ENCODE measurements around the gene SMARCD3.
A peak's percentile ranks its signal among the peaks of the same experiment; 100 is the strongest.

SMARCD3 gene

GRCh38 chr7:151272405-151272804 lies 23.9 kb upstream of the SMARCD3 start:
- DNase-seq (ENCODE audit: low spot score) = no peak

- no peak for DNase-seq (ENCODE audit: low spot score)
Observed at GRCh38 chr7:151271699-151272355, 23.3 kb upstream of the SMARCD3 start.

GRCh38 chr7:151269511-151269910 lies 21.0 kb upstream of the SMARCD3 start:
- DNase-seq (ENCODE audit: low spot score) = no peak

DNA sequence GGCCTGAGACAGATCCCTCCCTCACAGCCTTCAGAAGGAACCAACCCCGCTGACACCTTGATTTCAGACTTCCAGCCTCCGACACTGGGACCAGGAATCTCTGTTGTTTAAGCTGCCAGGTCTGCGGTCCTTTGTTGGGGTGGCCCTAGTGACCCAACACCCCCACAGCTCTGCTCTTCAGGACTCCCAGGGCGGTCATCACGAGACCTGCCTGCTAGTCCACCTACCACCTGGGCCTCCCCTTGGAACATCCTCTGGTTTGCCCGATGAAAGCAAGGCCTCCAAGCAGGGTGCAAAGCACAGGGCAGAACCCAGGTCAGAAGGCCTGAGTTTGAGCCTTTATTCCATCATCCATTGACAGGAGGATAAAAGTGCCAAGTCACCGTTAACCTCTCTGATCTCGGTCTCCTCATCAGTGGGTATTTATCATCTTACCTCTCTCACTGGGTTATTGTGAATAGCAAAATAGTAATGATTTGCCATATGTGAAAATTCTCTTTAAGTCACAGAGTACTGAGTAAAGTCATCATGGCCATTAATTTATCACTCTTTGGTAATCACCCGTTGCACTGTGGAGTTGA lies 16.9 kb upstream of the SMARCD3 start:
- DNase-seq (ENCODE audit: low spot score) = no peak

DNA sequence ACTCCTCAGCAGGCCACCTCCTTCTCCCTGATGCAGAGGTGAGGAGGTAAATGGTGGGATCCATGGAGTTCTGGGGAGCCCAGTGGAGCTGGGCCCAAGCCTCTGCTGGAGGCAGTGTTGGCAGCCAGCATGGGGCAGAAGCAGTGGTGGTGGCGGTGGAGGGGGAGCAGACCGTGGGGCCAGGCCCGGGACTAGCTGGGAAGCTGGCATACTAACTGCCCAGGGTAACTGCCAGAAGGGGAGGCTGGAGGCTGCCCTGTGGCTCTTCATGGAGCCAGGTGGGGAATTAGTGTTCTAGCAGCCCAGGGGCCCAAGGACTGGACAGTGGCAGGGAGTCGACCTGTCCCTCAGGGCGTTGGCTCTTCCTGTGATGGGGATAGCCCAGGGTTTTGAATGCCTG lies 16.1 kb upstream of the SMARCD3 start:
- DNase-seq (ENCODE audit: low spot score) = no peak

DNA sequence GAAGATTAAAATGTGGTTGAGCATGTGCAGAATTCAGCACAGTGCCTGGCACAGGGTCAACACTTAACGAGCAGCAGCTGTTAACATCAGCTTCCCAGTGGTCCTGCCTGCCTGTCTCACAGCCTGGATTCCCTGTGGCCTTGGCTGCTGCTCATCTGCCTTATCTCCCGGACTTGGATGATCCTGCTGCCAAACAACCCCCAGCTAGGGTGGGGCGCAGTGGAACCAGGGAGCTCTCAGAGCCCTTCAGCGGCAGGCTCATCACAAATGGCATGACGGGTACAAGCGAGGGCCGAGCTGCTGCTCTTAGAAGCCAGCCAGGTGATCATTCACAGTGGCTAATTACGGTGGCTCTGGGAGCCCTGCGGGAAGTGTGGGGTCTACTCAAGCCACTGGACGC lies 13.0 kb upstream of the SMARCD3 start:
- DNase-seq (ENCODE audit: low spot score) = no peak

- no peak for DNase-seq (ENCODE audit: low spot score)
Observed at GRCh38 chr7:151260883-151261282, 12.4 kb upstream of the SMARCD3 start.

DNA sequence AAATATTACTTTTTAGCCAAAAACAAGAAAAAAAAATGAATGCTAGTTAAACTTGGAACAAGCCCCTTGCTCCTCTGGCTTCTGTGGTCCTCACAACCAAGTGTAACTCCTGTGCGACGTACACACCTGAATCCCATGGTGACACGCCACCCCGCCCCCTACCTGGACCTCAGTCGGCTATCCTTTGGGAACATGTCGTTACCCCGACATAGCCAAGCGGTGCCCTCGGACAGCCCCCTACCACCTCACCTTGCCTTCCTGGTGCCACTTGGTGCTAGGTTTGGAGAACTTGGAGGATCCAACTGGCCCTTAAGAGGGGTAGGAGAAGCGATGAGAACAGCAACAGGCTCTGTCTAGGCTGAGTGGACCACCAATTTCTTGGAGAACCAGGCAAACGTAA lies 12.0 kb upstream of the SMARCD3 start:
- DNase-seq (ENCODE audit: low spot score) = no peak

GRCh38 chr7:151257990-151258389 lies 9.5 kb upstream of the SMARCD3 start:
- DNase-seq (ENCODE audit: low spot score) = no peak

DNA sequence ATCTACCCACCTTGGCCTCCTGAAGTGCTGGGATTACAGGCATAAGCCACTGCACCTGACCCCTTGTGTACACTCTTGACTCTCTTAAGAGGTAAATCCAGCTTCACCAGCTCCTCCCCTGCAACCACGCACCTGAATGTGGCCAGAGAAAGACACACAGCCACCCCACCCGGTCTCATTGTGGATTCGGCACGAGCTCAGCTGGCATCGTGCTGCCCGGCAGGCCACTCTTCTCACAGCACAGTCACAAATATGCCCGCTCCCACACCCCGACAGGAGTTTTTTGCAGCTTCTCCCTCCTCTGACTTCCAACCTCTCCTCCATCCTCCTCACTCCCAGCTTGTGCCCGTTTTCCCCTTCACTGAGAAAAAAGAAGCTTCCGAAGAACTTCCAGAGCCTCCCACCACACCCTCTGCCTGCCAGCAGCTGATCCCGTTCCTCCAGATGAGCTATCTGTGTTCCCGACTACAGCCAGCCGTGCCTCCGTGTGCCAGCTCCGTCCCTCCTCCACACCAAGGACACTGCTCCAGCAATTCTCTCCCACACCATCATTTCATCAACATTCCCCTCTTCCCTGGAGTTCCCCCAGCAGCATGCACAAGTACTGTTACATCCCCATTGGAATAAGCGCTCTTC lies 8.0 kb upstream of the SMARCD3 start:
- no peak for DNase-seq (ENCODE audit: low spot score)

DNA sequence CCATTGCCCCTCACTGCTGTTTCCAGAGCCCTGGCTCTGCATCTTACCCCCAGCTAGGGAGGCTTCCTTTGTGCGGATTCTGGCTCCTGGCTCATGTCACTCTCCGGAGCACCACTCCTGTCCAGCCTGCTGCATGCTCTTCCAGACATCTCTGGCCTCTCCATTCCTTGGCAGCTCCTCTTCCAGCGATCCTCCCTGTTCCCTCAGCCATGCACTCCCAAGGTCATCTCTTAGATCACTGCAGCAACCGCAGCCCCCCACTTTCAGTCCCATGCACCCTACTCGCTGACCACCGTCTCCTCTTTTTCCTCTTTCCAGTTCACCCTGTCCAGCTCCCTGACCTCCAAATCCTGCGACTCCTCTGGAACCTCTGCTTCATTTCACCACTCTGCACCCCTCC lies 6.9 kb upstream of the SMARCD3 start:
- no peak for DNase-seq (ENCODE audit: low spot score)

- no peak for DNase-seq (ENCODE audit: low spot score)
Observed at GRCh38 chr7:151254851-151255250, 6.4 kb upstream of the SMARCD3 start.

DNA sequence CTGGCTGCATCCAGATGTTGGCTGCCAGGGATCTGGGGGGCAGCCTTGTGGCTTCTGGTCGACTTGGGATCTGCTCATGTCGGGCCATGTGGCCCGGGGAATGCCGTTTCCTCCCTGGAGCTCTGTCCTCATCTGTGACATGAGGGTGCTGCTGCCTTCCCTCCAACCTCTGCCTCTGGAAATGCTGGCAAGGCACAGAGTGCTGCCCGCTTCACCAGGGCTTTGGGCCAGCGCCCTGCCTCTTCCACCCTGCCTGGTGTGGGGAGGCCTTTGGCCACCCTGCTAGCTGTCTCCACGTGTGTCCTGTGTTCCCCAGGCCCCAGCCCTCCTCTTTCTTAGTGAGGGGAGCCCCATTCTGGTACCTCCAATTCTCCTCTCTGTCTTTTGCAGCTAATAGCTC lies 5.8 kb upstream of the SMARCD3 start:
- DNase-seq (ENCODE audit: low spot score) = no peak

- no peak for DNase-seq (ENCODE audit: low spot score)
Observed at GRCh38 chr7:151252961-151253711, 4.6 kb upstream of the SMARCD3 start.

- no peak for DNase-seq (ENCODE audit: low spot score)
Observed at GRCh38 chr7:151252561-151252835, 4.0 kb upstream of the SMARCD3 start.

DNA sequence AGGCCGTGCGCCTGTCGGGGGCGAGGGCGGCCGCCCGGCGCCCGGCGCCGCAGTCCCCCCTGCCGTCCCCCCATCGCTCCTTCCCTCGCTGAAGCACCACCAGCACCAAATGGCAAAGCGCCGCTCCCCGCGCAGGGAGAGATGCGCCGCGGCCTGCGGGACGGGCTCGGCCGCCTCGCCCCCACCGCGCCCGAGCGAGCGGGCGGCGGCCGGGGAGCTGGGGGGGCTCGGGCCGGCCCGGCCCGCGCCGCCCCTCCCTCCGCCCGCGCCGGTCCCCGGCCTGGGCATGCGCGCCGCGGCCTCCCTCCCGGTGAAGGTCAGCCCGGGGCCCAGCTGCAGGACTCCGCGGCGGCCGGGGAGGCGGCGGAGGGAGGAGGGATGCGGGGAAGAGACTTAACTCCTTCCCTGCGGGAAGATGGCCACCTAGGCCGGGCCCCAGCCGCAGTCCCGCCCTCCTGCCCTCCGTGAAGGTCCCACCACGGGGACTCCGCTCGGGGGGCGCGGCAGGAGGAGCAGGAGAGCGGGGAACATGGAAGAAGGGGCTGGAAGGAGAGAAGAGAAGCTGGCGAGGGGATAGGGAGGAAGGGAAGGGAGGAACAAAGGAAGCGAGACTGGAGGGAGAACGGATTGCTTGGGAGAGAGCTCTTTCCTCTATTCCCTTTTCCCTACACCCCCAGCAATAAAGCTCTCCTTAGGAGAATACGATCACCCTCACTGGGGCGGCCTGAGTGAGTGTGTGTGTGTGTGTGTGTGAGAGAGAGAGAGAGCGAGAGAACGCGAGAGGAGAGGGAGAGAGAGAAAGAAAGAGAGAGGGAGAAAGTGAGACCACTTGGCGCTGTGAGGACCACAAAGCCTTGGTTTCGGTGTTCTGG lies 3.4 kb upstream of the SMARCD3 start:
- no peak for DNase-seq (ENCODE audit: low spot score)

- DNase-seq (ENCODE audit: low spot score) = no peak
Observed at GRCh38 chr7:151251328-151251688, 2.8 kb upstream of the SMARCD3 start.

- no peak for DNase-seq (ENCODE audit: low spot score)
Observed at GRCh38 chr7:151250181-151251132, 2.0 kb upstream of the SMARCD3 start.

GRCh38 chr7:151249732-151250072 lies 1.2 kb upstream of the SMARCD3 start:
- DNase-seq (ENCODE audit: low spot score) = no peak

DNA sequence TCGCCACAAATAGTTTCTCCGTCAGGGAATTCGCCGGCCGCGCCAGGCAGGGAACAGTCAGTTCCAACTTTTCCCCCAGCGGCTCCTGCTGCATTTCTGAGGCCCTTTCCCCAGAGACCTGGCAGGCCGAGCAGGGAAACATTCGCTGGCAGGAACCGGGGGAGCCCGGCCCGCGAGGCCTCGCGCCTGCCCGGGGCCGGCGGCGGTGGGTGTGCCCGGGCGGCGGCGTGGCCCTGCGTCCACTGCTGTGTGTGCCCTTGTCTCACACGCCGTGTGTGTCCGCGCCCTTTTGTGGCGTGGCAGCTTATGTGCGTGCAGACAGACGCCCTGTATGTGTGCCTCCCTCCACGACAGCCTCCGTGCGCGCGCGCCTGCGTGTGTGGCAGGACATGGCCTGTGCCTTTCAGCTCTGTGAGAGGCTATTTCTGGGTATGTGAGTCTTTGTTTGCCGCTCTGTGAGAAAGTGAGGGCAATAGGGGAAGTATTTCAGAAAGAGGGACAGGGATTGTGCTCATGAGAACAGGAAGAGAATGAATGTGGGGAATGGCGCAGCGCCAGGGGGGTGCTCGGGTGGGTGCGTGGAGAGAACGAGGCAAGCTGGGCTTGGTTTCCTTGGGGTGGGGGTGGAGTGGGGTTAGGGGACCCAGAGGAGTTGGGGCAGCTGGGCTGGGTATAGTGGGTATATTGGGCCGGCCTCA lies 689 bp upstream of the SMARCD3 start:
- DNase-seq (ENCODE audit: low spot score) = peak; percentile 65

All from D341Med (cell line).